RPMI8226 (cell line): ENCODE measurements around the gene VPS39.

Source experiments
- DNase-seq: peaks from one replicate; pipeline ENCODE4 v3.0.0-alpha.2; 2015

Gene VPS39

GRCh38 chr15:42199126-42199525, 9.0 kb downstream of the VPS39 start:
- DNase-seq: no peak

GRCh38 chr15:42198516-42198915, 9.6 kb downstream of the VPS39 start:
- no peak for DNase-seq

- DNase-seq: no peak
These were observed 13.6 kb downstream of the VPS39 start for GRCh38 chr15:42194513-42194912.

DNA sequence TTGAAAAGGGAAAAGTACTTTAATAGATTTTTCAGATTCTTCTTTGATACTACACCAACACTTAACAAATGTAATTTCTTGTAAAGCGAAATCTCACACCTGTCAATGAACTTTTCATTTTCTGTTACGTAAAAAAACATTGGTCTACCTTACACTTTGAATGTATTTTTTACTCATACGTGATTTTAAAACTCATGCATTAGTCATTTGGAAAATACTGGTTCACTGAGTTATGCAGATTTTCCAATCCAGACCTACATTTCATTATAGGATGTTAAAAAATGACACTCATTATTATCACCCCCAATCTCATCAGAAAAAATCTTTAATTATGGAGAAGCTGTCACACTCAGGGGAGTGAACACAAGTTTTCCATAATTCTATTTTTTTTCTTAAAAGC, 14.7 kb downstream of the VPS39 start:
- no peak for DNase-seq

GRCh38 chr15:42191610-42192346, 16.3 kb downstream of the VPS39 start:
- DNase-seq: no peak

DNA sequence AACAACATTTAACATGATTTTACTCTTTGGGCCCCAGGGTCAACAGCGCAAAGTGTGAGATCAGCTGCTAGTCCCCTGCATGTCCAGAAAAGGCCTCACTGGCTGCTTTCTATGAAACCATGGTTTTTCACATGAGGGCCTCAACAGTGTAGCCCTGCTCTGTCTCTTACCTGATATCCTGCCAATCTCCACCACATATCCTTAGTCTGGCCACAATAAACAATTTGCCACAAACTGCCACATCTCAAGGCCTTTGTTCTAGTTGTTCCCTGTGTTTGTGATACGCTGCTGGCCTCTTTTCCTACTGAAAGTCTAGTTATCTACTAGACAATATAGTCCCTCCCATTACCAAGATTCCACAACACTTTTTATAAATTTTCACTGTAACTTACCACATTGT, 17.7 kb downstream of the VPS39 start:
- DNase-seq: no peak

- no peak for DNase-seq
These were observed 22.3 kb downstream of the VPS39 start for GRCh38 chr15:42185801-42186200.

- DNase-seq: no peak
These were observed 23.4 kb downstream of the VPS39 start for GRCh38 chr15:42184736-42185135.

- DNase-seq: peak; percentile 45
These were observed 23.8 kb downstream of the VPS39 start for GRCh38 chr15:42184296-42184695.

DNA sequence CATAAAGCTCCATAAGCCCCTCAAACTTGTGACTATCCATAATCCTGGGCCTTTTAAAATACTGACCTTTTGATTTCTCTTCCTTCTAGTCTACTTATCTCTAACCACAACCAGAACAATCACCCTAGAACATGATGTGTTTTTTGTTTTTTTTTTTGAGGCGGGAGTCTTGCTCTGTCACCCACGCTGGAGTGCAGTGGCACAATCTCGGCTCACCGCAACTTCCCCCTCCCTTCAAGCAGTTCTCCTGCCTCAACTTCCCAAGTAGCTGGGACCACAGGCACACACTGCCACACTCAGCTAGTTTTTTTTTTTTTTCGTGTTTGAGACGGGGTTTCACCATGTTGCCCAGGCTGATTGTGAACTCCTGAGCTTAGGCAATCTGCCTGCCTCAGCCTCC, 25.1 kb downstream of the VPS39 start:
- DNase-seq: no peak

- no peak for DNase-seq
These were observed 25.7 kb downstream of the VPS39 start for GRCh38 chr15:42182328-42182886.

- no peak for DNase-seq
These were observed 30.0 kb downstream of the VPS39 start for GRCh38 chr15:42178056-42178455.

DNA sequence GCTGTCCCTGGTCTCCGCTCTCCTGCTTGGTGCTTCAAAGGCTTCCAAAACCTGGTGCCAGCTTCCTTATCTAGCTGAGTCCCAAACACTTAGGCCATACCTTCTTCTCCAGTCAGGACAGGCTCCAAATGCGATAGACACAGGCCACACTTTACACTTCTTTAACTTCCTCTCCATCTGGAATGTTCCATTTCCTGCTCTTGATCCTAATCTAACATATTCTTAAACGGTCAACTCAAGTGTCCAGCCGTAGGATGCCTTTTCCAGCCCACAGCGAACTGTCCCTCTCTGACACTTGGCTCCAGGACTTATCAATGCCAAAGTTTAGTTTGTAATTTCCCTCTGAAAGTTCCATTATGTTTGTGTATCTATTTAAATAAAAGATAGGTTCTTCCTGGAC, 32.4 kb downstream of the VPS39 start:
- no peak for DNase-seq

- no peak for DNase-seq
These were observed 35.6 kb downstream of the VPS39 start for GRCh38 chr15:42172475-42172874.

DNA sequence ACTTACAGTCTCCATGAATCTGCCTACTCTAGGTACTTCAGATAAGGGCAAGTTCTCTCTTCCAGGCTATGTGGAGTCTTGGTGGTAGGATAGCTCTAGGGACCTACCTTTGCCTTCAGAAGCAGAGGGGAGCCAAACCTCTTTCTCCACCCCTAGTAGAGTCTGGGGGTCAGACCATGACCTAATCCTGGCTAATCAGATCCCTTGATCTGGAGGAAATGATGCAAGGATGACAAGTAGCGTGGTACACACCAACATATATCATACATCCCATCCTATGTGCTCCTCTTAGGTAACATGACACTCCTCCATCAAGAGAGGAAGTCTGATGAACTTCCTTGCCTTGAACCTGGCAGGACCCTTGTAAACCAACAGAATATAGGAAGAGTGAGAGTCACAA, 36.3 kb downstream of the VPS39 start:
- DNase-seq: no peak

- no peak for DNase-seq
These were observed 37.0 kb downstream of the VPS39 start for GRCh38 chr15:42171122-42171521.

GRCh38 chr15:42166225-42166940, 41.7 kb downstream of the VPS39 start:
- no peak for DNase-seq

DNA sequence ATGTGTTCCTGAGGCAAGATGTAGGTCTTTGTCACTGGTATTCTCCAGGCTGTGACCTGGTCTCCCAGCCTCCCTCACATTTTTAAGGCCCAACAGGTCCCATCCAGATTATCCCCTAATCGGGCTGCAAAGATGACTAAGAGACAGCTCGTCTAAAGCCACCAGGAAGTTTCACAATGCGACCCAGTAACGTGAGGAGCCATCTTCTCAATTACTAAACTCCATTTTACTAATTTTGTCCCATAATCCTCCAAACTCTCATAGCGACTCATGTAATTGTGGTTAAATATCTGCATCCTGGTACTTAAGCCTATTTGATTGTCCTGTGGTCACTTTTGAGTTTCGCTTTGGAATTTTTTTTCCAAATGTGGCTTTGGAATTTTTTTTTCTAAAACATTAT, 43.0 kb downstream of the VPS39 start:
- no peak for DNase-seq

- DNase-seq: no peak
These were observed 44.1 kb downstream of the VPS39 start for GRCh38 chr15:42163947-42164550.

DNA sequence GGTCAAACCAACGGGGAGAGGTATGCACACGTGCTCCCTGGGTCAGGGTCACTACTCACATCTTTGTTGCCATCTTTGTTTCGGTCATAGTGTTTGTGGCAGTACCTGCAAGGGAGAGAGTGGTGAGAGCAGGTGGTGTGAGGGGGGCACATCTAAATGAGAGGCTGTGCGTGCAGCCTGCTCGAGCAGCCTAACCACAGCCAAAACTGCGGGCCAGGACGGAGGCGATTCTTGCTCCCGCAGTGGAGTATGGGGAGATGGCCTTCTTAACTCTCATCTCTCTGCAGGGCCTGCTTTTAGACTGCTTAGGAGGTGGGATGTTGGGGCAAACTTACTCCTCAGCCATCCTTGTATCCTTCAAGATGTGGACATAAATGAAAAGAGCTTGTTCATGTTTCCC, 44.8 kb downstream of the VPS39 start:
- DNase-seq: no peak

GRCh38 chr15:42160136-42160535, 48.0 kb downstream of the VPS39 start:
- DNase-seq: no peak

GRCh38 chr15:42159381-42160015, 48.6 kb downstream of the VPS39 start:
- no peak for DNase-seq

DNA sequence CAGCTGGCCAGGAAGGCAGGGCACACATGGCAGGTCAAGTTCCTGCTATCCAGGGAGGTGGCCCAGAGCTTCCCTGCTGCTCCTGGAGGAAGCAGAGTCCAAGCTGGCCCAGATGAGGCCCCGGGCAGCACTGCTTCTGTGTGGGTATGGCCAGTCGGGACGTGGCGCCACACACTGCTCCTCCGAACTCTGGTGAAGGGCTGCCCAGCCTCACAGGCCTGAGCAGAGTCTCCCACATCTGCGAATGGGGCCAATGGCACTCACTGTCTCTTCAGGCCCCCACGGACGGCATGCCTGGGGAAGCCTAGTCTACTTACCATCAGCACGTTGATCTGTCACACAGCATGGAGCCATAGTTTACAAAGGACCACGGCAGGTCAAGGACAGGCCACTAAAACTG, 49.2 kb downstream of the VPS39 start:
- DNase-seq: no peak
